Caco-2 (cell line): ENCODE results near the gene VARS2. TPM values are rescaled to one million over a fixed set of nuclear protein-coding genes. Genes with fewer than 3 reads are reported as not detected.
"Not testable (repeated sequence)": the region's sequence is repeated elsewhere in the genome, so short reads cannot be mapped to it uniquely, and the experiment has no call there.

Experiments
- BruUV-seq: library from RNA; stranded (reverse); fragments of 400-500 nt; replicated peaks from 2 replicates; lab custom pipeline; 2021; lab: Mats Ljungman, UMichigan
- CTCF ChIA-PET: fragments of 300-600 bp; sonication (Branson Sonifier 250); formaldehyde crosslinking; loops from one replicate; lab custom pipeline; 2022; ENCODE audit warnings: antibody characterized with exemption; lab: Charles Lee
- POLR2A ChIA-PET: fragments of 300-600 bp; sonication (Branson Sonifier 250); formaldehyde crosslinking; loops from one replicate; lab custom pipeline; 2022; ENCODE audit warnings: antibody characterized with exemption; lab: Charles Lee
- DNase-seq, 2 experiments: peaks; one replicate each; pipeline versions ENCODE4 v3.0.0 to v3.0.0-alpha.2; 2020 to 2022
- H3K27me3 ChIP-seq: replicated peaks from 2 replicates; pipeline ENCODE4 v1.6.0; 2011; ENCODE audit warnings: low read length; ENCODE audit not compliant: control insufficient read depth, insufficient read depth
- H3K36me3 ChIP-seq: 2 replicates; pipeline ENCODE4 v1.5.1; 2011; ENCODE audit warnings: low read length; ENCODE audit not compliant: control insufficient read depth, insufficient read depth
- H3K4me1 ChIP-seq: fragments of 250-450 bp; sonication (Bioruptor Pico); 2 replicates; pipeline ENCODE4 v1.5.1; 2020; ENCODE audit warnings: mild to moderate bottlenecking
- H3K4me3 ChIP-seq: 2 replicates; pipeline ENCODE4 v1.5.1; 2011; ENCODE audit warnings: low read depth, mild to moderate bottlenecking, control low read depth, low read length
- H3K9me3 ChIP-seq: fragments of 250-450 bp; sonication (Bioruptor Pico); 2 replicates; pipeline ENCODE4 v1.5.1; 2020; ENCODE audit warnings: mild to moderate bottlenecking, moderate library complexity
- H3K27ac Mint-ChIP-seq: one replicate; pipeline ENCODE4 v1.8.0; 2022; ENCODE audit warnings: mixed read lengths; ENCODE audit not compliant: unreplicated experiment
- H3K27me3 Mint-ChIP-seq: one replicate; pipeline ENCODE4 v1.8.0; 2022; ENCODE audit warnings: mixed read lengths; ENCODE audit not compliant: insufficient read depth, unreplicated experiment
- H3K36me3 Mint-ChIP-seq: one replicate; pipeline ENCODE4 v1.8.0; 2022; ENCODE audit warnings: mild to moderate bottlenecking, mixed read lengths; ENCODE audit not compliant: insufficient read depth, unreplicated experiment
- H3K4me1 Mint-ChIP-seq: one replicate; pipeline ENCODE4 v1.8.0; 2022; ENCODE audit warnings: low read depth, mixed read lengths; ENCODE audit not compliant: unreplicated experiment
- H3K4me3 Mint-ChIP-seq: one replicate; pipeline ENCODE4 v1.8.0; 2022; ENCODE audit warnings: mild to moderate bottlenecking, moderate library complexity, mixed read lengths; ENCODE audit not compliant: unreplicated experiment
- H3K9me3 Mint-ChIP-seq: one replicate; pipeline ENCODE4 v1.8.0; 2022; ENCODE audit warnings: mixed read lengths; ENCODE audit not compliant: unreplicated experiment
- CTCF ChIP-seq, 2 experiments: fragments of 200-600 bp in 1 of 2; IDR thresholded peaks; 1 replicate in 1 of 2; 2 replicates in 1 of 2; pipeline versions ENCODE4 v1.5.1 to v1.8.0; 2011 to 2022; ENCODE audit warnings: antibody characterized with exemption in 1 of 2, control low read depth in 1 of 2, inconsistent platforms in 1 of 2, low read depth in 1 of 2, low read length in 1 of 2, mild to moderate bottlenecking in 1 of 2, moderate library complexity in 1 of 2; ENCODE audit not compliant: insufficient read depth in 1 of 2, severe bottlenecking in 1 of 2, unreplicated experiment in 1 of 2
- intact Hi-C: fragments of 100-400 bp; cut with micrococcal nuclease; formaldehyde crosslinking; loops from one replicate; pipeline ENCODE4 v1.10.0; 2022; ENCODE audit not compliant: unreplicated experiment
- total RNA-seq: library from RNA; stranded (reverse); gene quantifications from 2 replicates; pipeline ENCODE4 v1.2.3, GENCODE V29; 2022

The VARS2 gene
- total RNA-seq, 1 experiment from 2014 or later: 37.5 TPM

- Mint-ChIP-seq H3K4me1 (peaks cover 9% of the 10 kb centered on the region), H3K4me3 (no peak overlapping the region), H3K9me3 (no peaks in the 10 kb centered on the region), H3K36me3 (peaks cover 15% of the 10 kb centered on the region), H3K27ac (no peak overlapping the region), H3K27me3 (no peaks in the 10 kb centered on the region)
- intact Hi-C loops: no loop called here
- H3K36me3 ChIP-seq: no peaks in the 10 kb centered on the region; the same call in 1 of the 2 replicates
- no peak overlapping the region for H3K4me3 ChIP-seq
- no peak for DNase-seq
- peaks cover 4% of the 10 kb centered on the region; the same call in 1 of the 2 replicates for H3K4me1 ChIP-seq
- ChIA-PET POLR2A (interaction anchor here (1.4 kb wide), 1 partner anchor 10 kb away, joined by 5 read pairs; the partner anchor contains the start of gene VARS2), CTCF (interaction anchor here (0.6 to 0.7 kb wide), 2 partner anchors 63 to 148 kb away, joined by 4 to 10 read pairs; no protein-coding TSS in a partner anchor)
- no peaks in the 10 kb centered on the region for H3K27me3 ChIP-seq
- no TSS peak for BruUV-seq
- no peak for TF ChIP-seq CTCF (IDR thresholded peaks at IDR 0.05; ENCODE audit: insufficient read depth in 1 of 2, low read depth in 1 of 2, low read length in 1 of 2, severe bottlenecking in 1 of 2, unreplicated experiment in 1 of 2)
- H3K9me3 ChIP-seq: no peaks in the 10 kb centered on the region
These were observed 10.8 kb upstream of the VARS2 start for GRCh38 chr6:30903236-30903635.

- Mint-ChIP-seq H3K36me3 (peaks cover 16% of the 10 kb centered on the region), H3K4me3 (peak overlapping the region; percentile 90), H3K4me1 (peaks cover 16% of the 10 kb centered on the region), H3K27ac (peak overlapping the region; percentile 60)
- H3K4me1 ChIP-seq, H3K9me3 Mint-ChIP-seq, H3K9me3 ChIP-seq, H3K36me3 ChIP-seq, H3K27me3 ChIP-seq, BruUV-seq, H3K27me3 Mint-ChIP-seq, intact Hi-C loops: not testable (repeated sequence)
- POLR2A ChIA-PET: interaction anchor here (0.6 to 1.0 kb wide), 3 partner anchors 25 to 640 kb away, joined by 3 to 6 read pairs (median 3); partner anchors contain the start of genes NFKBIL1 and TUBB
- CTCF ChIA-PET: interaction anchor here (0.6 to 1.4 kb wide), 11 partner anchors 23 to 285 kb away, joined by 3 to 19 read pairs (median 5); partner anchors contain the start of gene DDR1
- H3K4me3 ChIP-seq: peak overlapping the region; percentile 76
- DNase-seq: peak in 1 of 2 experiments; percentile 23
These were observed 6.7 kb upstream of the VARS2 start for GRCh38 chr6:30907290-30907757.

GRCh38 chr6:30907758-30908591 lies 6.1 kb upstream of the VARS2 start, which contains the start of gene GTF2H4:
GTF2H4 (plus strand) TSS chr6:30908207.
- Histone ChIP-seq H3K36me3 (no peaks in the 10 kb centered on the region; the same call in 1 of the 2 replicates), H3K4me3 (peak within 1 kb of the TSS; percentile 76), H3K4me1 (peaks cover 9% of the 10 kb centered on the region; the same call in 1 of the 2 replicates), H3K27me3 (no peaks in the 10 kb centered on the region), H3K9me3 (no peaks in the 10 kb centered on the region)
- Mint-ChIP-seq H3K4me1 (peaks cover 9% of the 10 kb centered on the region), H3K27me3 (no peaks in the 10 kb centered on the region), H3K9me3 (no peaks in the 10 kb centered on the region), H3K36me3 (peaks cover 12% of the 10 kb centered on the region), H3K27ac (peak within 1 kb of the TSS; percentile 60), H3K4me3 (peak within 1 kb of the TSS; percentile 90)
- TF ChIP-seq CTCF (IDR thresholded peaks at IDR 0.05; ENCODE audit: insufficient read depth in 1 of 2, low read depth in 1 of 2, low read length in 1 of 2, severe bottlenecking in 1 of 2, unreplicated experiment in 1 of 2): no peak
- BruUV-seq: no TSS peak
- CTCF ChIA-PET: interaction anchor here (0.6 to 1.4 kb wide), 11 partner anchors 23 to 284 kb away, joined by 3 to 19 read pairs (median 5); partner anchors contain the start of gene DDR1
- POLR2A ChIA-PET: interaction anchor here (0.5 to 1.0 kb wide), 4 partner anchors 24 to 639 kb away, joined by 3 to 6 read pairs (median 4); partner anchors contain the start of genes DDR1, NFKBIL1 and TUBB
- DNase-seq: peak; percentile 95 to 98
- intact Hi-C loops: loop anchor here (2.0 kb wide), 1 partner anchor 25 kb away; no protein-coding TSS in a partner anchor
